IMR-90 (cell line): ENCODE data around the gene ZNF362. TPM values are rescaled to one million over a fixed set of nuclear protein-coding genes. Genes with fewer than 3 reads are reported as not detected.

Experiments used
- ATAC-seq: fragments of 200-7000 bp; cut with Tn5 transposase; 2 replicates; pipeline ENCODE4 v1.9.1; 2020; ENCODE audit warnings: low read depth, mild to moderate bottlenecking, moderate library complexity
- BruUV-seq: library from RNA; stranded (reverse); fragments of 400-500 nt; replicated peaks from 2 replicates; lab custom pipeline; 2021; lab: Mats Ljungman, UMichigan
- CTCF ChIA-PET: fragments of 300-600 bp; formaldehyde crosslinking; extraction: SDS; loops from one replicate; lab custom pipeline; 2021; ENCODE audit warnings: antibody characterized with exemption; lab: Yijun Ruan, JAX
- POLR2A ChIA-PET: fragments of 300-600 bp; sonication (Branson Sonifier 250); formaldehyde crosslinking; loops from one replicate; lab custom pipeline; 2022; ENCODE audit warnings: antibody characterized with exemption; ENCODE audit not compliant: unreplicated experiment; lab: Charles Lee
- DNase-seq: peaks from one replicate; pipeline ENCODE4 v3.0.0; 2013
- H2AFZ ChIP-seq: replicated peaks from 2 replicates; pipeline ENCODE3; 2013; ENCODE audit warnings: low read length, mild to moderate bottlenecking; ENCODE audit not compliant: poor library complexity
- H2AK5ac ChIP-seq: 2 replicates; pipeline ENCODE4 v1.6.1; 2013; ENCODE audit warnings: low read depth, low read length, inconsistent platforms
- H2AK9ac ChIP-seq: replicated peaks from 2 replicates; pipeline ENCODE3; 2013; ENCODE audit warnings: mild to moderate bottlenecking, low read depth, low read length, moderate library complexity; ENCODE audit not compliant: poor library complexity
- H2BK120ac ChIP-seq: 2 replicates; pipeline ENCODE4 v1.6.1; 2013; ENCODE audit warnings: low read depth, low read length, inconsistent platforms
- H2BK15ac ChIP-seq: 3 replicates; pipeline ENCODE4 v1.6.1; 2013; ENCODE audit warnings: low read depth, low read length, inconsistent platforms
- H2BK20ac ChIP-seq: 2 replicates; pipeline ENCODE4 v1.6.1; 2013; ENCODE audit warnings: low read depth, mild to moderate bottlenecking, inconsistent platforms, low read length, moderate library complexity
- H2BK5ac ChIP-seq: 2 replicates; pipeline ENCODE4 v1.6.1; 2013; ENCODE audit warnings: mild to moderate bottlenecking, low read depth, low read length, inconsistent platforms; ENCODE audit not compliant: poor library complexity, severe bottlenecking
- H3K14ac ChIP-seq: replicated peaks from 2 replicates; pipeline ENCODE4 v1.6.1; 2013; ENCODE audit warnings: low read depth, low read length, inconsistent platforms
- H3K18ac ChIP-seq: 2 replicates; pipeline ENCODE4 v1.6.1; 2013; ENCODE audit warnings: low read depth, low read length, control low read depth
- H3K23ac ChIP-seq: 2 replicates; pipeline ENCODE4 v1.6.1; 2013; ENCODE audit warnings: low read depth, low read length, inconsistent platforms
- H3K27ac ChIP-seq: 2 replicates; pipeline ENCODE4 v1.5.1; 2013; ENCODE audit warnings: mild to moderate bottlenecking, control low read depth, low read length; ENCODE audit not compliant: insufficient read depth
- H3K27me3 ChIP-seq: 2 replicates; pipeline ENCODE4 v1.6.1; 2013; ENCODE audit warnings: low read length; ENCODE audit not compliant: control insufficient read depth, insufficient read depth
- H3K36me3 ChIP-seq: 2 replicates; pipeline ENCODE4 v1.6.1; 2013; ENCODE audit warnings: low read length, mixed read lengths; ENCODE audit not compliant: control insufficient read depth, insufficient read depth
- H3K4ac ChIP-seq: 2 replicates; pipeline ENCODE4 v1.6.1; 2013; ENCODE audit warnings: low read depth, low read length, inconsistent platforms
- H3K4me1 ChIP-seq: 2 replicates; pipeline ENCODE4 v1.6.1; 2013; ENCODE audit warnings: low read length, mixed read lengths; ENCODE audit not compliant: control insufficient read depth, insufficient read depth
- H3K4me2 ChIP-seq: 2 replicates; pipeline ENCODE4 v1.6.1; 2013; ENCODE audit warnings: low read depth, mild to moderate bottlenecking, control low read depth, low read length, moderate library complexity
- H3K4me3 ChIP-seq: 2 replicates; pipeline ENCODE4 v1.5.1; 2013; ENCODE audit warnings: low read depth, mild to moderate bottlenecking, control low read depth, low read length, moderate library complexity; ENCODE audit not compliant: insufficient read depth
- H3K56ac ChIP-seq: 2 replicates; pipeline ENCODE4 v1.6.1; 2013; ENCODE audit warnings: low read length, inconsistent platforms; ENCODE audit not compliant: insufficient read depth; ENCODE audit errors: extremely low read depth
- H3K79me1 ChIP-seq, 2 experiments: 2 replicates each; pipeline ENCODE4 v1.6.1; 2013; ENCODE audit warnings: low read length in 2 of 2, inconsistent platforms in 1 of 2, low read depth in 1 of 2
- H3K9ac ChIP-seq: 2 replicates; pipeline ENCODE4 v1.6.1; 2013; ENCODE audit warnings: low read depth, low read length, control low read depth
- H3K9me1 ChIP-seq: 2 replicates; pipeline ENCODE4 v1.6.1; 2013; ENCODE audit warnings: low read length, inconsistent platforms; ENCODE audit not compliant: insufficient read depth
- H3K9me3 ChIP-seq: 2 replicates; pipeline ENCODE4 v1.6.1; 2013; ENCODE audit warnings: low read length; ENCODE audit not compliant: control insufficient read depth, insufficient read depth
- H4K20me1 ChIP-seq: 2 replicates; pipeline ENCODE4 v1.6.1; 2013; ENCODE audit warnings: low read length, inconsistent platforms; ENCODE audit not compliant: insufficient read depth
- H4K5ac ChIP-seq: 2 replicates; pipeline ENCODE4 v1.6.1; 2013; ENCODE audit warnings: mild to moderate bottlenecking, low read depth, low read length, control low read depth
- H4K8ac ChIP-seq, 2 experiments: 2 replicates each; pipeline ENCODE4 v1.6.1; 2013; ENCODE audit warnings: low read depth in 2 of 2, low read length in 2 of 2, control low read depth in 1 of 2, inconsistent platforms in 1 of 2
- H4K91ac ChIP-seq: 2 replicates; pipeline ENCODE4 v1.6.1; 2013; ENCODE audit warnings: low read depth, low read length, inconsistent platforms; ENCODE audit not compliant: insufficient read depth
- FOS ChIP-seq: fragments of 150-350 bp; IDR thresholded peaks from 2 replicates; pipeline ENCODE4 v1.6.1; 2016; ENCODE audit warnings: low read depth, low read length
- MAZ ChIP-seq: IDR thresholded peaks from 2 replicates; pipeline ENCODE4 v1.6.1; 2012; ENCODE audit warnings: low read depth, mild to moderate bottlenecking, low read length, improper control_type of control experiment, moderate library complexity, borderline replicate concordance
- POLR2A ChIP-seq: IDR thresholded peaks from 2 replicates; pipeline ENCODE4 v1.6.1; 2012; ENCODE audit warnings: mild to moderate bottlenecking, low read depth, low read length
- RAD21 ChIP-seq: IDR thresholded peaks from 2 replicates; pipeline ENCODE4 v1.6.1; 2012; ENCODE audit warnings: low read length, improper control_type of control experiment
- SMC3 ChIP-seq: fragments of 150-350 bp; IDR thresholded peaks from 2 replicates; pipeline ENCODE4 v1.6.1; 2016; ENCODE audit warnings: low read depth, mild to moderate bottlenecking, antibody characterized with exemption, low read length, moderate library complexity
- WGBS, 2 experiments: methylation state at CpG; one replicate each; pipeline versions ENCODE4 v1.1.5 to v1.1.7; 2013; ENCODE audit warnings: missing lambda C conversion rate in 2 of 2; ENCODE audit not compliant: insufficient read length in 1 of 2; ENCODE audit errors: extremely low coverage in 2 of 2; 5-methylcytosine and 5-hydroxymethylcytosine counted together
- dilution Hi-C: fragments of 300-500 bp; cut with HindIII; formaldehyde crosslinking; loops from one replicate; pipeline ENCODE4 v1.14.3; 2018; ENCODE audit warnings: low sequenced_read_pairs; ENCODE audit not compliant: unreplicated experiment
- in situ Hi-C: fragments of 300-500 bp; cut with MboI; formaldehyde crosslinking; loops from 3 replicates; pipeline ENCODE4 v1.14.3; 2019; ENCODE audit warnings: low sequenced_read_pairs, inconsistent platforms, mixed read lengths
- intact Hi-C: fragments of 100-400 bp; cut with micrococcal nuclease; formaldehyde crosslinking; loops from 2 replicates; pipeline ENCODE4 v1.10.0; 2022
- polyA plus RNA-seq, 3 experiments: library from polyadenylated mRNA; depleted of rRNA; stranded (reverse); fragments of >200 nt; gene quantifications; 2 replicates each; pipeline ENCODE4 v1.2.3, GENCODE V29; 2012; ENCODE audit warnings: low replicate concordance in 1 of 3
- total RNA-seq: library from RNA; depleted of rRNA; stranded (reverse); fragments of >200 nt; gene quantifications from 2 replicates; pipeline ENCODE4 v1.2.3, GENCODE V29; 2012
- TF ChIP-seq, protein P1 (sequence below): fragments of 150-350 bp; IDR thresholded peaks from 2 replicates; pipeline ENCODE4 v1.6.1; 2017; ENCODE audit warnings: mild to moderate bottlenecking, antibody characterized with exemption, low read length, low read depth
- TF ChIP-seq, protein P2 (sequence below): conservative IDR thresholded peaks from 2 replicates; pipeline ENCODE4 v1.5.1; 2012; ENCODE audit warnings: mild to moderate bottlenecking, low read depth, low read length, improper control_type of control experiment
- TF ChIP-seq, protein P3 (sequence below): fragments of 150-350 bp; IDR thresholded peaks from 2 replicates; pipeline ENCODE4 v1.6.1; 2016; ENCODE audit warnings: low read depth, mild to moderate bottlenecking, low read length, moderate library complexity, borderline replicate concordance

ZNF362 gene
- total and polyA plus RNA-seq, 2 of the 4 experiments (the other 2 are of a cell fraction) = 5.7 to 12.9 TPM

DNA sequence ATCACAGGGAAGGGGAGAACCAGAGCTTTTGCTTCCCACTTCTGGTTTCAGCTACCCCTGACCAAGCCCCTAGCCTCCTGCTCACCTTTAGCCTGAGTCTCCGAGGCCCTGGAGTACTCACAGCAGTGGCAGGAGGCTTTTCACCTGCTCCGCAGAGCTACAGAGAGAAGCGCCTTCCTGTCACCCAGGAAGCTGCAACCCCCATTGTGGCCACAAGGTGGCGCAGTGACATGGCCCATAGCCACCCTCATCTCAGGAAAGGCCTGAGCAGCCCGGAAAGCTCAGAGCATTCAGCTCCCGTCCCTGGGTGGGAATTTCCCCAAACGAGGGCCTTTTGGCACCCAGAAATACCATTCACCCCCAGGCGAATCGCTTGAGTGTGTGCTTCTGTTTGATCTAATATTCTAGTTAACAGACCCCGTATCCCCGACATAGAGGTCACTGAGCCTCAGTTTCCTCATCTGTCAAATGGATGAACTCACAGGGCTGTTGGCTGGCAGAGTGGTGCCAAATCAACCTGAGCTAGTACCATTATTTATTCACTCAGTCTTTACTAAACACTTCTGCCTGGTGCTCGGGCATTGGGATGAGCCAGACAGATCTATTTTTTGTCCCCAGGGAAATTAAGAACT, 39.3 kb downstream of the ZNF362 start:
- Histone ChIP-seq H3K4me2 (no peak overlapping the region), H3K9ac (no peak overlapping the region), H3K36me3 (peaks cover 31% of the 10 kb centered on the region), H3K9me3 (no peaks in the 10 kb centered on the region), H4K8ac (0 out of 4 replicates have a peak overlapping the region, but pooled peaks of 1 of the 2 experiments have one; percentile 46), H3K4me1 (peaks cover 1% of the 10 kb centered on the region; the same call in 1 of the 2 replicates), H3K56ac (no peak overlapping the region), H2AK5ac (no peak overlapping the region), H3K79me1 (peaks cover 0 to 30% of the 10 kb centered on the region in 2 experiments; a peak in 2 of 4 replicates), H3K23ac (no peak overlapping the region), H3K4ac (no peak overlapping the region), H3K9me1 (peaks cover 4% of the 10 kb centered on the region; the same call in 1 of the 2 replicates), H4K5ac (no peak overlapping the region), H3K27me3 (no peaks in the 10 kb centered on the region), H2AFZ (peak overlapping the region; percentile 76), H2BK15ac (no peak overlapping the region), H3K14ac (no peak overlapping the region), H4K91ac (no peak overlapping the region), H2BK5ac (no peak overlapping the region), H2AK9ac (peak overlapping the region; percentile 87), H4K20me1 (peaks cover 11% of the 10 kb centered on the region; the same call in 1 of the 2 replicates), H3K4me3 (no peak overlapping the region), H2BK20ac (no peak overlapping the region), H2BK120ac (peak overlapping the region; percentile 40; the same call in 1 of the 2 replicates), H3K27ac (no peak overlapping the region), H3K18ac (no peak overlapping the region)
- no TSS peak for BruUV-seq
- ATAC-seq (peak; percentile 86), DNase-seq (peak; percentile 73)
- 100% methylated on average over 2 of the region's 12 CpGs; no CpG with 5 or more reads in 1 of the 2 experiments for WGBS, 2 experiments
- dilution Hi-C loops = no loop called here
- in situ Hi-C loops = loop anchor here (5.0 to 10.0 kb wide), 3 partner anchors 72 to 319 kb away; no protein-coding TSS in a partner anchor
- CTCF ChIA-PET = interaction anchor here (0.6 to 2.2 kb wide), 23 partner anchors 10 to 1447 kb away, joined by 3 to 26 read pairs (median 4); partner anchors contain the start of genes A3GALT2 and ZSCAN20
- TF ChIP-seq, protein P1, sequence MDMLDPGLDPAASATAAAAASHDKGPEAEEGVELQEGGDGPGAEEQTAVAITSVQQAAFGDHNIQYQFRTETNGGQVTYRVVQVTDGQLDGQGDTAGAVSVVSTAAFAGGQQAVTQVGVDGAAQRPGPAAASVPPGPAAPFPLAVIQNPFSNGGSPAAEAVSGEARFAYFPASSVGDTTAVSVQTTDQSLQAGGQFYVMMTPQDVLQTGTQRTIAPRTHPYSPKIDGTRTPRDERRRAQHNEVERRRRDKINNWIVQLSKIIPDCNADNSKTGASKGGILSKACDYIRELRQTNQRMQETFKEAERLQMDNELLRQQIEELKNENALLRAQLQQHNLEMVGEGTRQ = no peak
- TF ChIP-seq RAD21 (peak; percentile 89), MAZ (peak; percentile 50; the same call in 1 of the 2 replicates), SMC3 (peak; percentile 97), POLR2A (0 out of 2 replicates have a peak, but pooled peaks have one; percentile 32), FOS (no peak)
- TF ChIP-seq, protein P2, sequence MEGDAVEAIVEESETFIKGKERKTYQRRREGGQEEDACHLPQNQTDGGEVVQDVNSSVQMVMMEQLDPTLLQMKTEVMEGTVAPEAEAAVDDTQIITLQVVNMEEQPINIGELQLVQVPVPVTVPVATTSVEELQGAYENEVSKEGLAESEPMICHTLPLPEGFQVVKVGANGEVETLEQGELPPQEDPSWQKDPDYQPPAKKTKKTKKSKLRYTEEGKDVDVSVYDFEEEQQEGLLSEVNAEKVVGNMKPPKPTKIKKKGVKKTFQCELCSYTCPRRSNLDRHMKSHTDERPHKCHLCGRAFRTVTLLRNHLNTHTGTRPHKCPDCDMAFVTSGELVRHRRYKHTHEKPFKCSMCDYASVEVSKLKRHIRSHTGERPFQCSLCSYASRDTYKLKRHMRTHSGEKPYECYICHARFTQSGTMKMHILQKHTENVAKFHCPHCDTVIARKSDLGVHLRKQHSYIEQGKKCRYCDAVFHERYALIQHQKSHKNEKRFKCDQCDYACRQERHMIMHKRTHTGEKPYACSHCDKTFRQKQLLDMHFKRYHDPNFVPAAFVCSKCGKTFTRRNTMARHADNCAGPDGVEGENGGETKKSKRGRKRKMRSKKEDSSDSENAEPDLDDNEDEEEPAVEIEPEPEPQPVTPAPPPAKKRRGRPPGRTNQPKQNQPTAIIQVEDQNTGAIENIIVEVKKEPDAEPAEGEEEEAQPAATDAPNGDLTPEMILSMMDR = peak; percentile 94
- TF ChIP-seq, protein P3, sequence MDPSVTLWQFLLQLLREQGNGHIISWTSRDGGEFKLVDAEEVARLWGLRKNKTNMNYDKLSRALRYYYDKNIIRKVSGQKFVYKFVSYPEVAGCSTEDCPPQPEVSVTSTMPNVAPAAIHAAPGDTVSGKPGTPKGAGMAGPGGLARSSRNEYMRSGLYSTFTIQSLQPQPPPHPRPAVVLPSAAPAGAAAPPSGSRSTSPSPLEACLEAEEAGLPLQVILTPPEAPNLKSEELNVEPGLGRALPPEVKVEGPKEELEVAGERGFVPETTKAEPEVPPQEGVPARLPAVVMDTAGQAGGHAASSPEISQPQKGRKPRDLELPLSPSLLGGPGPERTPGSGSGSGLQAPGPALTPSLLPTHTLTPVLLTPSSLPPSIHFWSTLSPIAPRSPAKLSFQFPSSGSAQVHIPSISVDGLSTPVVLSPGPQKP = no peak
- intact Hi-C loops = loop anchor here (1.0 to 5.0 kb wide), 6 partner anchors 52 to 318 kb away; no protein-coding TSS in a partner anchor
- POLR2A ChIA-PET = no interaction called here
